ENCODE measurements around the gene INTS6.

DNA sequence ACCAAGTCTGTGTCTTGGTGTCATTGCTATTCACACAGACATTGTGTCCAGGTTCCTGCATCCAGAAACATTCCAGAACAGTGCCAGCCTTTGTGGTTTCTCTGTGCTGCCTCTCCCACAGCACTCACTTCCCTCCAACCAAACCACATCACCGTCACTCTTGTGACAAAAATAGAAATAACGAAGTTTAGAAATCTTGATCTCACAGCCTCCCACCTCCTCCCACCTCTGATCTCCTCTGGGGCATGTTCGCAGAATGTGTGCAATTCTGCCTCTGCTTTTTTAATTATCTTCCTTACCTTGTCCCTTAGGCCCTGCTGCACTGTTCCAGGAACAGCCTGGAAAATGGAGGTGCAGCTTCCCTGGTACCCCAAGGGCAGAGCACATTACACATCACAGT lies 122.0 kb downstream of the INTS6 start:
- TF ChIP-seq, protein P1, sequence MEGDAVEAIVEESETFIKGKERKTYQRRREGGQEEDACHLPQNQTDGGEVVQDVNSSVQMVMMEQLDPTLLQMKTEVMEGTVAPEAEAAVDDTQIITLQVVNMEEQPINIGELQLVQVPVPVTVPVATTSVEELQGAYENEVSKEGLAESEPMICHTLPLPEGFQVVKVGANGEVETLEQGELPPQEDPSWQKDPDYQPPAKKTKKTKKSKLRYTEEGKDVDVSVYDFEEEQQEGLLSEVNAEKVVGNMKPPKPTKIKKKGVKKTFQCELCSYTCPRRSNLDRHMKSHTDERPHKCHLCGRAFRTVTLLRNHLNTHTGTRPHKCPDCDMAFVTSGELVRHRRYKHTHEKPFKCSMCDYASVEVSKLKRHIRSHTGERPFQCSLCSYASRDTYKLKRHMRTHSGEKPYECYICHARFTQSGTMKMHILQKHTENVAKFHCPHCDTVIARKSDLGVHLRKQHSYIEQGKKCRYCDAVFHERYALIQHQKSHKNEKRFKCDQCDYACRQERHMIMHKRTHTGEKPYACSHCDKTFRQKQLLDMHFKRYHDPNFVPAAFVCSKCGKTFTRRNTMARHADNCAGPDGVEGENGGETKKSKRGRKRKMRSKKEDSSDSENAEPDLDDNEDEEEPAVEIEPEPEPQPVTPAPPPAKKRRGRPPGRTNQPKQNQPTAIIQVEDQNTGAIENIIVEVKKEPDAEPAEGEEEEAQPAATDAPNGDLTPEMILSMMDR (IDR thresholded peaks at IDR 0.05 in 4 of 5, conservative IDR thresholded peaks at IDR 0.05 in 1 of 5), result no peak
- TF ChIP-seq POLR2A (IDR thresholded peaks at IDR 0.05), result no peak
